Lung (tissue), 12 donors: ENCODE data around the gene CDKN1A. TPM values are rescaled to one million over a fixed set of nuclear protein-coding genes. Genes with fewer than 3 reads are reported as not detected.
"Not testable (repeated sequence)": the region's sequence is repeated elsewhere in the genome, so short reads cannot be mapped to it uniquely, and the experiment has no call there.

Source experiments
- ATAC-seq: fragments of 200-7000 bp; cut with Tn5 transposase; one replicate; pipeline ENCODE4 v1.9.1; 2020; ENCODE audit warnings: moderate number of reproducible peaks; ENCODE audit not compliant: insufficient read depth, low FRiP score
- DNase-seq, 3 donors: peaks; one replicate each; pipeline ENCODE4 v3.0.0-alpha.2; 2013 to 2017
- H3K27ac ChIP-seq, 2 donors: one replicate each; pipeline ENCODE4 v1.5.1; 2013; ENCODE audit warnings: mild to moderate bottlenecking in 2 of 2, moderate library complexity in 2 of 2, control low read depth in 1 of 2, inconsistent platforms in 1 of 2, low read depth in 1 of 2, low read length in 1 of 2
- H3K27me3 ChIP-seq, 3 donors: one replicate each; pipeline ENCODE4 v1.5.1; 2013; ENCODE audit warnings: low read length in 2 of 3; ENCODE audit not compliant: control insufficient read depth in 3 of 3, insufficient read depth in 3 of 3
- H3K36me3 ChIP-seq, 4 donors: one replicate each; pipeline ENCODE4 v1.5.1; 2013; ENCODE audit warnings: low read length in 4 of 4, mild to moderate bottlenecking in 1 of 4, moderate library complexity in 1 of 4; ENCODE audit not compliant: control insufficient read depth in 4 of 4, insufficient read depth in 4 of 4
- H3K4me1 ChIP-seq, 5 donors: one replicate each; pipeline ENCODE4 v1.5.1; 2013; ENCODE audit warnings: low read length in 5 of 5, mild to moderate bottlenecking in 2 of 5, moderate library complexity in 1 of 5; ENCODE audit not compliant: control insufficient read depth in 5 of 5, insufficient read depth in 5 of 5
- H3K4me3 ChIP-seq: one replicate; pipeline ENCODE4 v1.5.1; 2013; ENCODE audit warnings: mild to moderate bottlenecking, control low read depth, moderate library complexity
- H3K9ac ChIP-seq, 2 donors: one replicate each; pipeline ENCODE4 v1.5.1; 2013; ENCODE audit warnings: low read length in 2 of 2, control low read depth in 1 of 2; ENCODE audit not compliant: insufficient read depth in 1 of 2
- H3K9me3 ChIP-seq, 4 donors: one replicate each; pipeline ENCODE4 v1.5.1; 2013; ENCODE audit warnings: low read length in 3 of 4, mild to moderate bottlenecking in 1 of 4, moderate library complexity in 1 of 4; ENCODE audit not compliant: control insufficient read depth in 4 of 4, insufficient read depth in 3 of 4
- WGBS, 2 donors: extraction: QIAGEN DNeasy Blood & Tissue Kit; methylation state at CpG; one replicate each; pipeline ENCODE4 v1.1.7; 2013; 5-methylcytosine and 5-hydroxymethylcytosine counted together
- polyA plus RNA-seq, 2 donors: library from polyadenylated mRNA; stranded (reverse); fragments of 200-250 nt; gene quantifications; one replicate each; pipeline ENCODE4 v1.2.1, GENCODE V29; 2013
- total RNA-seq, 2 donors: library from RNA; depleted of rRNA in 1 of 2; stranded (reverse); fragments of >200 nt in 1 of 2; gene quantifications; one replicate each; pipeline ENCODE4 v1.2.1, GENCODE V29; 2014 to 2021
- TF ChIP-seq, protein P1 (sequence below): IDR thresholded peaks from 2 replicates; pipeline ENCODE4 v1.5.1; 2012; ENCODE audit warnings: mild to moderate bottlenecking; ENCODE audit errors: control extremely low read depth, extremely low read depth
- donor health status: control.
- donor health status: control.
- donor health status: Bipolar disorder and iron deficiency.
- donor health status: healthy.
- donor health status: DM: yes; HTN: yes; CAD: no.

Gene CDKN1A
- total and polyA plus RNA-seq, 4 donors = 35.3 to 183 (median 66.2) TPM

DNA sequence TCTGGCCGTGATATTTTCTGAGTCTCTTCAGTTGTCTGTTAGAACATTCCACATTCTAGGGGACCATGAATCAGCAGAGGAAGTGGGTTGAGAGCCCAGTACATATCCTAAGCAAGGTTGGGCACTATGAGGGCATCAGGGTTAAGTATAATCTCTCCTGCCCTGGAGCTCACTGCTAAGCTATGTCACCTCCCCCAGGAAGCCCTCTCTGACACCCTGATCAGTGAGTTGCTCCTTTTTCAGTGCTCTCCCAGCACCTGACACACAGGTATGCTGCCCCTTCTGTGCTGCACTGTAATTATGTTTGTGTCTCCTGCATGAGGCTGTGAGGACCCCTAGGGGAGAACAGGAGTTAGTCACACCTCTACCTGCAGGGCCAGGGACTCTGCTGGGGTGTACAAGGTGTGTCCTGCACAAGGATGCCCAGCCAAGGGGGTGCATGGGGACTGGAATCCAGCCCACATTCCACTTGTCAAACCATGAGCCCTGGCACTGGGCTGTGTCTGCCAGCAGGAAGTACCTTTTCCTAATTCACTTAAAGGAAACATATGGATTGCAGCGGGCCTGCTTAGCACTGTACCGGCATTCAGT lies 23.0 kb downstream of the CDKN1A start:
- H3K9ac ChIP-seq = peak overlapping the region in 1 of 2 donors; percentile 11
- no peak for DNase-seq
- no peaks in the 10 kb centered on the region for H3K27me3 ChIP-seq
- TF ChIP-seq, protein P1, sequence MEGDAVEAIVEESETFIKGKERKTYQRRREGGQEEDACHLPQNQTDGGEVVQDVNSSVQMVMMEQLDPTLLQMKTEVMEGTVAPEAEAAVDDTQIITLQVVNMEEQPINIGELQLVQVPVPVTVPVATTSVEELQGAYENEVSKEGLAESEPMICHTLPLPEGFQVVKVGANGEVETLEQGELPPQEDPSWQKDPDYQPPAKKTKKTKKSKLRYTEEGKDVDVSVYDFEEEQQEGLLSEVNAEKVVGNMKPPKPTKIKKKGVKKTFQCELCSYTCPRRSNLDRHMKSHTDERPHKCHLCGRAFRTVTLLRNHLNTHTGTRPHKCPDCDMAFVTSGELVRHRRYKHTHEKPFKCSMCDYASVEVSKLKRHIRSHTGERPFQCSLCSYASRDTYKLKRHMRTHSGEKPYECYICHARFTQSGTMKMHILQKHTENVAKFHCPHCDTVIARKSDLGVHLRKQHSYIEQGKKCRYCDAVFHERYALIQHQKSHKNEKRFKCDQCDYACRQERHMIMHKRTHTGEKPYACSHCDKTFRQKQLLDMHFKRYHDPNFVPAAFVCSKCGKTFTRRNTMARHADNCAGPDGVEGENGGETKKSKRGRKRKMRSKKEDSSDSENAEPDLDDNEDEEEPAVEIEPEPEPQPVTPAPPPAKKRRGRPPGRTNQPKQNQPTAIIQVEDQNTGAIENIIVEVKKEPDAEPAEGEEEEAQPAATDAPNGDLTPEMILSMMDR = no peak
- ATAC-seq = no peak
- H3K36me3 ChIP-seq = no peaks in the 10 kb centered on the region
- H3K4me3 ChIP-seq = no peak overlapping the region
- no peaks in the 10 kb centered on the region for H3K9me3 ChIP-seq
- no peaks in the 10 kb centered on the region for H3K4me1 ChIP-seq
- WGBS, 2 donors = 55 to 58% methylated on average over 3 of the region's 3 CpGs
- no peak overlapping the region for H3K27ac ChIP-seq

- no peak for DNase-seq
- TF ChIP-seq, protein P1 = no peak
- no peaks in the 10 kb centered on the region for H3K27me3 ChIP-seq
- no peak overlapping the region for H3K9ac ChIP-seq
- no peaks in the 10 kb centered on the region for H3K9me3 ChIP-seq
- no peak overlapping the region for H3K4me3 ChIP-seq
- no peaks in the 10 kb centered on the region for H3K4me1 ChIP-seq
- 93 to 95% methylated on average over 3 of the region's 3 CpGs for whole genome bisulfite sequencing, 2 donors
- no peak for ATAC-seq
- no peaks in the 10 kb centered on the region for H3K36me3 ChIP-seq
- no peak overlapping the region for H3K27ac ChIP-seq
Measured at GRCh38 chr6:36702656-36703055, 24.1 kb downstream of the CDKN1A start.

DNA sequence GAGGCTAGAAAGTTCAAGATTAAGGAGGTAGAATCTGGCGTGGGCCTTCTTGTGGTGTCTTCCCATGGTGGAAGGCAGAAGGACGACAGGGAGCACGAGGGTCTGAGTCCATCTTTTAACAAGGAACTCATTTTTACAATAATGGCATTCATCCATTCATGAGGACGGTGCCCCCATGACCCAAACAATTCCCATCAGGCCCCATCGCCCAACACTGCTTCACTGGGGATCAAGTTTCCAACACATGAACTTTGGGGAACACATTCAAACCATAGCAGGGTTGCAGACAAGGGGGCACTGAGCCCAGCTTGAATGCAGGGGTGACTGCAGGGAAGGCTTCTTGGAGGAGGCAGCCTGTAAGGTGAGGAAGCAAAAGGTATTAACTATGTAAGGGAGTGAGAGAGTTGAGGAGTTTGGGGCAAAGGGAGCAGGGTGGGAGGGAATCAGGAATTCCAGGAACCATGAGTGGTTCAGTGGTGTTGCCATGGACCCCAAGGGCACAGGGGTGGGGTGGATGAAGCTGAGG lies 24.6 kb downstream of the CDKN1A start:
- H3K9ac ChIP-seq = no peak overlapping the region
- no peak overlapping the region for H3K4me3 ChIP-seq
- ATAC-seq (no peak), DNase-seq (no peak)
- H3K9me3 ChIP-seq = no peaks in the 10 kb centered on the region
- TF ChIP-seq, protein P1 = no peak
- no peak overlapping the region for H3K27ac ChIP-seq
- H3K36me3 ChIP-seq = no peaks in the 10 kb centered on the region
- no peaks in the 10 kb centered on the region for H3K4me1 ChIP-seq
- no peaks in the 10 kb centered on the region for H3K27me3 ChIP-seq
- WGBS, 2 donors = 90 to 94% methylated on average over 5 of the region's 5 CpGs

- WGBS, 2 donors = 96 to 98% methylated on average over 18 of the region's 18 CpGs
- H3K4me1 ChIP-seq = no peaks in the 10 kb centered on the region
- H3K9ac ChIP-seq = no peak overlapping the region
- no peaks in the 10 kb centered on the region for H3K27me3 ChIP-seq
- H3K9me3 ChIP-seq = no peaks in the 10 kb centered on the region
- TF ChIP-seq, protein P1 = no peak
- DNase-seq (no peak), ATAC-seq (no peak)
- no peaks in the 10 kb centered on the region for H3K36me3 ChIP-seq
- no peak overlapping the region for H3K4me3 ChIP-seq
- no peak overlapping the region for H3K27ac ChIP-seq
Measured at GRCh38 chr6:36703982-36704381, 25.5 kb downstream of the CDKN1A start.

DNA sequence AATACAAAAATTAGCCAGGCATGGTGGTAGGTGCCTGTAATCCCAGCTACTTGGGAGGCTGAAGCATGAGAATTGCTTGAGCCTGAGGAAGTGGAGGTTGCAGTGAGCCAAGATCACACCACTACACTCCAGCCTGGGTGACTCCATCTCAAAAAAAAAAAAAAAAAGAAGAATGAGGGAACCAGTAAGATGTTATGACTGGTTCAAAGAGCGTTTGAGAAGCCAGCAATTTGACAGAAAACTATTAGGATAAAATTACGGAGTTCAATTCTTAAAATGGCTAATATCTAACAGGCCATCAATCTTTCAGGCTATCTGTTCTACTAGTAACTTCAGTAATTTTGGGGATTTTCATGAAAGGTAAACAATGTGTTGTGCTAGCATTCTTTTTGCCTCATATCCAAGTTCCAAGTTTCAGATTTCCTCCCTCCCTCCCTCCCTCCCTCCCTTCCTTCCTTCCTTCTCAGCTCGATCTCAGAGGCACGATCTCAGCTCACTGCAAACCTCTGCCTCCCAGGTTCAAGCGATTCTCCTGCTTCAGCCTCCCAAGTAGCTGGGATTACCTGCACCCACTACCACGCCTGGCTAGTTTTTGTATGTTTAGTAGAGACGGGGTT lies 26.6 kb downstream of the CDKN1A start:
- ATAC-seq, H3K4me3 ChIP-seq, DNase-seq, H3K27me3 ChIP-seq, H3K27ac ChIP-seq, H3K4me1 ChIP-seq, H3K9me3 ChIP-seq, H3K9ac ChIP-seq, H3K36me3 ChIP-seq: not testable (repeated sequence)
- 64 to 67% methylated on average over 7 of the region's 7 CpGs for WGBS, 2 donors
